Bronchial epithelial cell (primary cell): Measurements from ENCODE around the gene OPALIN. TPM values are rescaled to one million over a fixed set of nuclear protein-coding genes. Genes with fewer than 3 reads are reported as not detected.

ENCODE experiments used
- total RNA-seq: library from RNA; depleted of rRNA; stranded (reverse); fragments of >200 nt; gene quantifications from 2 replicates; pipeline ENCODE4 v1.2.1, GENCODE V29; 2014

Gene OPALIN
- total RNA-seq, 1 donor from 2014 or later: not detected

Other genes with a start within 250 kb of the OPALIN start
- 21.1 and 26.2 TPM in 2 replicates for gene ZNF518A, start 228.7 kb downstream of the OPALIN start, total RNA-seq
- gene BLNK, start 87.4 kb downstream of the OPALIN start, total RNA-seq: 2.6 and 9.2 TPM in 2 replicates
- gene DNTT, start 54.6 kb downstream of the OPALIN start, total RNA-seq: not detected in 2 replicates
- gene TLL2, start 154.9 kb upstream of the OPALIN start, total RNA-seq: 0.26 TPM in 2 replicates
- gene TM9SF3, start 228.0 kb upstream of the OPALIN start, total RNA-seq: 121 and 145 TPM in 2 replicates